Activated CD4-positive, alpha-beta T cell treated with anti-CD3 and anti-CD28 coated beads, Interleukin-2, amount 10 ng/mL, durations not matched to agents 24 days and 14 days (primary cell): ENCODE measurements around the gene DISC1. TPM values are rescaled to one million over a fixed set of nuclear protein-coding genes. Genes with fewer than 3 reads are reported as not detected.

Source experiments
- DNase-seq: peaks from one replicate; pipeline ENCODE4 v3.0.0; 2022
- H3K27ac Mint-ChIP-seq: one replicate; pipeline ENCODE4 v1.8.0; 2022; ENCODE audit warnings: mild to moderate bottlenecking, mixed read lengths
- H3K27me3 Mint-ChIP-seq: one replicate; pipeline ENCODE4 v1.8.0; 2022; ENCODE audit warnings: mixed read lengths
- H3K36me3 Mint-ChIP-seq: one replicate; pipeline ENCODE4 v1.8.0; 2022; ENCODE audit warnings: low read depth, mild to moderate bottlenecking, mixed read lengths
- H3K4me1 Mint-ChIP-seq: one replicate; pipeline ENCODE4 v1.8.0; 2021; ENCODE audit warnings: mixed read lengths
- H3K4me3 Mint-ChIP-seq: one replicate; pipeline ENCODE4 v1.8.0; 2022; ENCODE audit warnings: mild to moderate bottlenecking, moderate library complexity, mixed read lengths
- H3K9me3 Mint-ChIP-seq: one replicate; pipeline ENCODE4 v1.8.0; 2021; ENCODE audit warnings: mixed read lengths
- intact Hi-C: fragments of 100-400 bp; cut with micrococcal nuclease; formaldehyde crosslinking; loops from one replicate; pipeline ENCODE4 v1.15.1; 2023
- total RNA-seq: library from RNA; stranded (reverse); gene quantifications from 2 replicates; pipeline ENCODE4 v1.2.3, GENCODE V29; 2022

DISC1 gene
- total RNA-seq, 1 donor from 2014 or later: 3.1 TPM

DNA sequence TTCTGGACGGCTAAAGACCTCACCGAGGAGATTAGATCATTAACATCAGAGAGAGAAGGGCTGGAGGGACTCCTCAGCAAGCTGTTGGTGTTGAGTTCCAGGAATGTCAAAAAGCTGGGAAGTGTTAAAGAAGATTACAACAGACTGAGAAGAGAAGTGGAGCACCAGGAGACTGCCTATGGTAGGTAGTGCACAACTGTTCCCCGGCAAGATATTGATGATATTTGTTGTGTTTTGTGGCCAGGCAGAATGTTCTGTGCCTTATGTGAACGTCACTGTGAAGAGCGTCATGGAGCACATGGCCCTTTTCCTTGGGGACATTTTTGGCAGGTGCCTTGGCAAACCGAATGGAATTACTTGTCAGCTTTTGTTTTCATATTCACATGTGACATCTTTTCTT, 191.7 kb downstream of the DISC1 start:
- Mint-ChIP-seq H3K4me3 (no peak overlapping the region), H3K9me3 (no peaks in the 10 kb centered on the region), H3K4me1 (no peaks in the 10 kb centered on the region), H3K36me3 (peaks cover 4% of the 10 kb centered on the region), H3K27me3 (no peaks in the 10 kb centered on the region), H3K27ac (no peak overlapping the region)
- intact Hi-C loops: no loop called here
- DNase-seq: no peak

DNA sequence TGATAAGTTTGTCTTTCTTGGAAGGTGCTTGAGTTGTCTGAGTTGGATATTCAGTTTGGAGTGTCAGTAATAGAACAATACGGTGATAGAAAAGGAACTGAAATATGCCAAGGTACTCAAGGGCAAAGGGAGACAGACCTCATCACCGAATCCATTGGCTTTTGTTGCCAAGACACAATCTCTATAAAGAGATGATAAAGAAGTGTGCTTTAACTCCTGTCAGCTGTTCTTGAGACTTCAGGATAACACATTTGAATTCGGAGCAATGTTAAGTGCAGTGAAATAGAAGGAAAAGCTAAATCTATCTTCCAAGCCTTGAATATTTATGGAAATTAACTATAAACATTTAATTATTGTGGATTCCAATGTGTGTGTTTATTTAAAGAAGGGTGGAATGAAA, 194.7 kb downstream of the DISC1 start:
- H3K4me3 Mint-ChIP-seq: no peak overlapping the region
- H3K36me3 Mint-ChIP-seq: peaks cover 2% of the 10 kb centered on the region
- no peak for DNase-seq
- no peaks in the 10 kb centered on the region for H3K9me3 Mint-ChIP-seq
- no peak overlapping the region for H3K27ac Mint-ChIP-seq
- no peaks in the 10 kb centered on the region for H3K4me1 Mint-ChIP-seq
- intact Hi-C loops: no loop called here
- H3K27me3 Mint-ChIP-seq: no peaks in the 10 kb centered on the region

DNA sequence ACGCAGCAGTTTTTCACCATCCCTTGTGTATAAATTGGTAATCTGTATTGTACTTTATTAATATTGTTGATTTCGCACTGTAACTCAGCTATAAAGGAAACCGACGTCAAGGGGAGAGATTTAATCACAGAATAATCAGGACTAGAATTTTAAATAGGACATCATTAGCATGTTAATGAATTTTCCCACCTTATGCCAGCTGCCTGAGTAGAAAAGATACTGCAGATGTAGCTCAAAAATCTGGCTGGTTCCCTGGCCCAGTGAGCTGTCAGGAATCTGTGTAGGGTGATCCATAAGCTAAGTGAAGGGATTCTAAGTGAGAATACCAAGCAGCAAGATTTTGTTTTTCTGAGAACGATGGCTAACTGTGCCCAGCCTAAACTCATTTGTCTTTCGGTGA, 195.5 kb downstream of the DISC1 start:
- H3K36me3 Mint-ChIP-seq: peaks cover 2% of the 10 kb centered on the region
- no peak for DNase-seq

DNA sequence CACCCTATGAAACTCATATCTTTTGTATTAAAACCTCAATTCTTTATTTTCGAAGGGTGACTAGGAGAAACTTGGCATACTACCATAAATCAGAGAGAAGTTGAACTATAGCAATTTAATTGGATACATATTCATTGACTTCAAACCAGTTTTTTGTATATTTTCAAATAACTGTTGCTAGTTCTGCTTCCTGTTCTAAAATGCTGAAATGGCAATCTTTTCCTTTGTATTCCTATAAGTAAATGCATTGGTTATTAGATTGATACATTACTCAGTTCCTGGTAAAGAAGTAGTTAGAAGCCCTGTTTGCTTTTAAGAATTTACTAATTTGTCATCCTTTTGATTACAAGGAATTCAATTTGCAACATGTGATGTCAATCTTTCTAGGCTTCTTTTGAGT, 200.0 kb downstream of the DISC1 start:
- H3K27ac Mint-ChIP-seq: no peak overlapping the region
- H3K4me1 Mint-ChIP-seq: no peaks in the 10 kb centered on the region
- H3K4me3 Mint-ChIP-seq: no peak overlapping the region
- intact Hi-C loops: no loop called here
- H3K36me3 Mint-ChIP-seq: no peaks in the 10 kb centered on the region
- H3K27me3 Mint-ChIP-seq: no peaks in the 10 kb centered on the region
- DNase-seq: no peak
- H3K9me3 Mint-ChIP-seq: no peaks in the 10 kb centered on the region

More for the DNA sequence above, 195.5 kb downstream of the DISC1 start:
- intact Hi-C loops: no loop called here
- no peaks in the 10 kb centered on the region for H3K27me3 Mint-ChIP-seq
- H3K9me3 Mint-ChIP-seq: no peaks in the 10 kb centered on the region
- H3K4me3 Mint-ChIP-seq: no peak overlapping the region
- no peak overlapping the region for H3K27ac Mint-ChIP-seq
- no peaks in the 10 kb centered on the region for H3K4me1 Mint-ChIP-seq

DNA sequence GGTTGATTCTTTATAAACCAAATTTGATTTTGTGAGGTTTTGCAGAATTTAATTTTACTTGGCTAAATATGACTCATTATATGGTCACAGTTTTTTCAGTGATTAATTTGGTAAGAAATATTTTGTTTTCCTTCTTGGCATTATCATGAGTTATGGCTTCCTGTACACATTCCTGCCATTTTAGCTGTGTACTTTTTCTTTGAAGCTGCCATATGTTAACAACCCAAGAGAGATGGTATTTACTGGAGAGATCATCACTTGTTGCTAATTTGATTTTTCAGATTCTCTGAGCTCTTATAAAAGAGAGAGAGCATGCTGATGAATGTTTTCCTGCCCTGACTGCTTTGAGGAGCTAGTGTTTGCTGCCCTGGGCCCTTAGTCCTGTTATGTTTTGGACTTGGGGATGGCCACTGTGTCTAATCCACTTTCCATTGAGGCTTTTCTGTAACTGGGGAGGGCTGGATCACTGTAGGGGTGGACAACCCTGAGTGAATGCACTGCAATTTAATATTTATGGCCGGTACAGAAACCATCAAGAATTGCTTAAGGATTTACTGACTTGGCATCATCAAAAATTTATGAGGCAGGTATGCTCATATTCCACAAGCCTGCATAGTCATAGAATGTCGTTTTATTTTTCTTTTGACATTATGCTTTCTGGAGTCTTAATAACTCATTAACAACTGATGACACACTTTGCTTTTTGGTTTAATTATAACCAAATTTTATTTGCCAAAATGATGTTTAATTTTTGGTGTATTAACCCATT, 200.9 kb downstream of the DISC1 start:
- intact Hi-C loops: no loop called here
- no peak for DNase-seq
- no peaks in the 10 kb centered on the region for H3K4me1 Mint-ChIP-seq
- H3K4me3 Mint-ChIP-seq: no peak overlapping the region
- H3K36me3 Mint-ChIP-seq: no peaks in the 10 kb centered on the region
- H3K27ac Mint-ChIP-seq: no peak overlapping the region
- H3K9me3 Mint-ChIP-seq: no peaks in the 10 kb centered on the region
- H3K27me3 Mint-ChIP-seq: no peaks in the 10 kb centered on the region

DNA sequence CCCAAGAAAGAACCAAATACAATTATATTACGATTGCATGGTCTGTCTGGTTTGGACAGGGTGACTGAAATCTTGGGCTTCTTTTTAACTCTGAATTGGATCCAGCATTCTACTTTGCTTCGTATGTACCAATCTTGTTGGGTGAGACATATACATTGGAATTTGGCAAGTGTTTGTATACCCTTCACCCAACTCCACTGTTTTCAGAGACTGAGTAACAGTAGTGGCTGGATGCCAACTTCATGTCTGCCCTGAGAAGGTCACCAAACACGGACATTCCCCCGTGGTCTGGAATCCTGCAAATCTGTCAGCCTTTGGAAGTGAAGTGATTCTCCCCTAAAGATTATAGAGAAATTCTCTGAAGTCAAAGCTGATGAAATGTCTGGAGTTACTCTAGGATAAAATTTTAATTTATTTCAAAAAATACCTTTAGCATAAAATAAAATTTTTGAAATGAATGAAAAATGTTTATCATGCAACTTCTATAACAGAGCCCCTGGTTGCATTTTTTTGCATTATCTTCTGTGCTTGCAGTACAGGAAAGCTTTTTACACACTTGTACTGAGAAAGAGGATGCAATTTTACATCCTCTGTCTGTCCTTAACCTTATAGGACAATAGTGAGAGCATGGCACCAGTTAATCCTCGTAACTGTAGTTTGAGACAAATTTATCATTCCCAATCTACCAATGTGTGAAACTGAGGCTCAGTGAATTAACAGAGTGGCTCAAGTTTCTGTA, 201.8 kb downstream of the DISC1 start:
- Mint-ChIP-seq H3K4me3 (no peak overlapping the region), H3K27me3 (no peaks in the 10 kb centered on the region), H3K27ac (no peak overlapping the region), H3K4me1 (no peaks in the 10 kb centered on the region), H3K36me3 (no peaks in the 10 kb centered on the region), H3K9me3 (no peaks in the 10 kb centered on the region)
- no peak for DNase-seq
- intact Hi-C loops: no loop called here

DNA sequence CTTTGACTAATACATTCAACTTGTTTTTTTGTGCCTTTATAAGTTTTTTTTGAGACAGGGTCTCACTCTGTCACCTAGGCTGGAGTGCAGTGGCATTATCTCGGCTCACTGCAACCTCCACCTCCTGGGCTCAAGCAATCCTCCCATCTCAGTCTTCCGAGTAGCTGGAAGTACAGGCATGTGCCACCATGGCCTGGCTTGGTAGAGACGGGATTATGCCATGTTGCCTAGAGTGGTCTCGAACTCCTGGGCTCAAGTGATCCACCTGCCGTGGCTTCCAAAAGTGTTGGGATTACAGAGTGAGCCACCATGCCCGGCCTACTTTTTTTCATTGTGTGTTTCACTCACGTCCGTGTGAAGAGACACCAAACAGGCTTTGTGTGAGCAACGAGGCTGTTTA, 202.7 kb downstream of the DISC1 start:
- Mint-ChIP-seq H3K36me3 (no peaks in the 10 kb centered on the region), H3K27me3 (no peaks in the 10 kb centered on the region), H3K4me3 (no peak overlapping the region), H3K27ac (no peak overlapping the region), H3K9me3 (no peaks in the 10 kb centered on the region), H3K4me1 (no peaks in the 10 kb centered on the region)
- intact Hi-C loops: no loop called here
- DNase-seq: no peak

DNA sequence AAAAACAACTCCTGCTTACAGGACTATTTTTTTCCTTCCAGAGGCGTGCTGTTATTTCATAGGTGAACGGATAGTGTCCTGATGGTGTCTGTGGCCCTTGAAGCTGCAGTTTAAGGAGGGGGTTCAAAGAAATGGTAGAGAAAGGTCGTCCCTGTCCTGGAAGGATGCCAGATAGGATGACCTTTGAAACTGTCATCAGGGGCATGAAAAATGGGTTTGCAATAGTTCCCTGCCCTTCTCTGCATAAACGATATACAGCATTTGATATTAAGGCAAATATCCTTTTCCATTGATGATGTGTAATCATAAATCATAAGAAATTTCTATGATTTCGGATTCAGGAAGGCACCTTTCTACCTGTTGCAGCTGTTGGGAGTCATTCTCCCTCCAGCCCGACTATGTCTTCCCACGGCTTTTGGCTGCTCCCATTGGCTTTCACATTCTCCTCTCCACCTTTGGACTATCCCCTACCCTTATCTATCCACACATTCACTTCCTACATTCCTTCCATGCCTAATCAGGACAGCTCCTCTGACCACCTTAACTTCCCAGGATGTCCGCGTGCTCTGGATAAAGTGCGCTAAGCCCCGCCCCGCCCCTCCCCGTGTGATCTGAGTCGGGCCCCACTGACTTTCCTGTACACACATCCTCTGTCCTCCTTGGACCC, 209.8 kb downstream of the DISC1 start:
- Mint-ChIP-seq H3K27ac (no peak overlapping the region), H3K4me1 (no peaks in the 10 kb centered on the region), H3K4me3 (no peak overlapping the region), H3K9me3 (no peaks in the 10 kb centered on the region), H3K36me3 (no peaks in the 10 kb centered on the region), H3K27me3 (no peaks in the 10 kb centered on the region)
- intact Hi-C loops: no loop called here
- no peak for DNase-seq

DNA sequence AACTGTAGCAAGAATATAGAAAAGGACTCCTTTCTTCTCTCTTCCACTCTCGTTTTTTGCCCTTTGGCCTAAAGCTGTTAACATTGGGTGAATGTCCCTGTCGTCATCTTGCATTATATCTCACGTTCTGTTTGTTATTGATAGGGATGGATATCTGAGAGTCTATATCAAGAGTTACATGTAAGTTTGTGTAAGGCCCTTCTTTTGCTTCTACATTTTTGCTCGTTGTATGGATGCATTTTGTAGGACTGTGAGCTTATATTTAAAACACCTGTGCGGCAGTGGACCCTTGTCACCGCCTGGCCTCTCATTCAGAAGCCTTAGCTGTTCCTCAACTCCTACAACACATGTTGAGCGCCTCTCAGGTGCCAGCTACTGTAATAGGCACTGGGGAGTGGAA, 211.9 kb downstream of the DISC1 start:
- Mint-ChIP-seq H3K27me3 (no peaks in the 10 kb centered on the region), H3K27ac (no peak overlapping the region), H3K4me1 (no peaks in the 10 kb centered on the region), H3K9me3 (no peaks in the 10 kb centered on the region), H3K36me3 (no peaks in the 10 kb centered on the region), H3K4me3 (no peak overlapping the region)
- no peak for DNase-seq
- intact Hi-C loops: no loop called here

DNA sequence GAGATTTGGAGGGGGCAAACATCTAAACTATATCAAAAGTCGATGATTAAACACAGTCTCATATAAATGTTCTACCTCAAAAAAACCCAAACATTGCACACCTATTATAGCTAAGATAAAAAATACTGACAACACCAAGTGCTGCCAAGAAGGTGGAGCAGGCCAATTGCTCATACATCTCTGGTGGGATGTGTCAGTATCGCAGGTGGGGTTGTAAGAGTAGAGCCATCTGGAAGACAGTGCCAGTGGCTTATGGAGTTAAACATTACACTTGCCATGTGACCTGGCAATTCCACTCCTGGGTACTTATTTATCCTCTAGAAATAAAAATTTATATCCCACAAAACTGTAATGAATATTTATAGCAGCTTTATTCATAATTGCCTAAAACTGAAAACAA, 213.4 kb downstream of the DISC1 start:
- H3K27me3 Mint-ChIP-seq: no peaks in the 10 kb centered on the region
- no peak for DNase-seq
- no peaks in the 10 kb centered on the region for H3K9me3 Mint-ChIP-seq
- no peaks in the 10 kb centered on the region for H3K36me3 Mint-ChIP-seq
- peaks cover 5% of the 10 kb centered on the region for H3K4me1 Mint-ChIP-seq
- H3K4me3 Mint-ChIP-seq: no peak overlapping the region
- H3K27ac Mint-ChIP-seq: no peak overlapping the region
- intact Hi-C loops: no loop called here

DNA sequence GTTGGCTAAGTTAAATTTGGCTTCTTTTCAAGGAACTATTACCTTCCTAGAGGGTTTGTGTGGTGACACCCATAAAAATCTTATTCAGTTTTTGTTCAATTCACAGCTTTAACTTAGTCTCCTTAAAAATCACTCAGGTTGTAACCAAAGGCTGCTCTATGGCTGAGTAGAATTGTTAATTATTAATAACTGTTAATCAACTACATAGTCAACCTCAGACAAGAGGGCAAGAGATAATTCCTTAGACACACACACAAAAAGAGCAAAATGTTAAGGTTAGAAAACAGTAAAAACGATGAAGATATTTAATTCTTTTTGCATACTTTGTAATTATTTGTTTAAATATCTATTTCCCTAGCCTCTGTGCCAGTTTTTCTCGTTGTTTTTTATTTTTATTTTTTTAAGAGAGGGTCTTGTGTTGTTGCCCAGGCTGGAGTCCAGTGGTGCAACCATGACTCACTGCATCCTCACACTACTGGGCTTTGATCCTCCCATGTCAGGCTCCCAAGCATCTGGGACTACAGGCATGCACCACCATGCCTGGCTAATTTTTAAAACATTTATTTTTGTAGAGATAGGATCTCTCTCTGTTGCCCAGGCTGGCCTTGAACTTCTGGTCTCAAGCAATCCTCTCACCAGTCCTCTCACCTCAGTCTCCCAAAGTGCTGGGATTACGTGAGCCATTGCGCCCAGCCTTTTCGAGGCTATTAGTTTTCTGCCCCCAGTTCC, 215.2 kb downstream of the DISC1 start:
- Mint-ChIP-seq H3K36me3 (no peaks in the 10 kb centered on the region), H3K9me3 (no peaks in the 10 kb centered on the region), H3K27ac (no peak overlapping the region), H3K27me3 (no peaks in the 10 kb centered on the region), H3K4me3 (no peak overlapping the region), H3K4me1 (peaks cover 11% of the 10 kb centered on the region)
- intact Hi-C loops: no loop called here
- DNase-seq: no peak

DNA sequence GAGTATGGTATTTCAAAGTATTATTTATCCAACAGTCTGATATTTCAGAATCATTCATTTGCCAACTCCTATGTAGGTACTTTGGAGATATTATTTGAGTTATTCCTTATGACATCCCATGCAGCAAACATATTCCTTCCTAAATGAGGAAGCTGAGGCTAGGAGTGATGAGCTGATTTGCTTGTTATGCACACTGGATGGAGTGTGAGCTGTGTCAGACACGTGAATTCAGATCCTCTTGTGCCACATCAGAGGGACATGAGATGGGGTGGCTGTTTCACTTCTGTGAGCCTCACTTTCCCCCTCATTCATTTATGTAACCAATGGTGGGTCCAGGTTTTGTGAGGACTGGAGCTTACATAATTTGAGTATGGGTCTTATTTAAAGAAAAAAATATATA, 215.9 kb downstream of the DISC1 start:
- Mint-ChIP-seq H3K36me3 (no peaks in the 10 kb centered on the region), H3K27ac (no peak overlapping the region), H3K27me3 (no peaks in the 10 kb centered on the region), H3K4me3 (no peak overlapping the region), H3K9me3 (no peaks in the 10 kb centered on the region), H3K4me1 (peaks cover 11% of the 10 kb centered on the region)
- intact Hi-C loops: no loop called here
- DNase-seq: no peak

DNA sequence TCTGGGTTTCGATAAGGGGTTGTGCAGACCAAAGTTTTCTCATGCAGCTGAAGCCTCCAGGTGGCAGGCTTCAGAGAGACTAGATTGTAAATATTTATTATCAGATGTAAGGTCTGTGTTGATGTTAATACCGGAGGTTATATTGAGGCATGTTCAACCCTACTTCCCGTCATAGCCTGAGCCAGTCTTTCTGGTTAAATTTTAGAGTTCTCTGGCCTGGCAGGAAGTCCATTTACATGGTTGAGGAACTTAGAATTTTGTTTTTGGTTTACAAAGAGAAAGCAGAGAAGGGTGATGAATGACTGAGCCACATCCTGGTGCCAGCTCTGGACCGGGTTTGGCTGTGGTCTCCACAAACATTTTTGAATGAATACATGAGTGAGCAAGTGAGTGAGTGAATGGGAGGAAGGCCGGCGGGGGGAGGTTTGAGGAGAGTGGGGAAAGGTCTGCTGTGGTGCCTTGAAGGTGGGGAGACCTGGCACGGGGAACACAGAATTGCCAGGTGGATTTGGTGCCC, 218.5 kb downstream of the DISC1 start:
- intact Hi-C loops: no loop called here
- Mint-ChIP-seq H3K27me3 (no peaks in the 10 kb centered on the region), H3K4me3 (no peak overlapping the region), H3K9me3 (no peaks in the 10 kb centered on the region), H3K4me1 (peaks cover 11% of the 10 kb centered on the region), H3K36me3 (no peaks in the 10 kb centered on the region), H3K27ac (no peak overlapping the region)
- no peak for DNase-seq
